Muscle of leg (tissue), 11 donors: ENCODE data around the gene SYPL1. TPM values are rescaled to one million over a fixed set of nuclear protein-coding genes. Genes with fewer than 3 reads are reported as not detected.
"Not testable (repeated sequence)": the region's sequence is repeated elsewhere in the genome, so short reads cannot be mapped to it uniquely, and the experiment has no call there.

Experiments
- DNase-seq: peaks from one replicate; pipeline ENCODE4 v3.0.0; 2013
- H3K27ac ChIP-seq: one replicate; pipeline ENCODE4 v1.5.1; 2013; ENCODE audit warnings: mild to moderate bottlenecking, low read length, control low read depth
- H3K27me3 ChIP-seq: one replicate; pipeline ENCODE4 v1.6.1; 2013; ENCODE audit warnings: low read length; ENCODE audit not compliant: control insufficient read depth, insufficient read depth
- H3K36me3 ChIP-seq: one replicate; pipeline ENCODE4 v1.6.1; 2013; ENCODE audit warnings: low read length; ENCODE audit not compliant: control insufficient read depth, insufficient read depth
- H3K4me1 ChIP-seq: one replicate; pipeline ENCODE4 v1.6.1; 2013; ENCODE audit warnings: low read length; ENCODE audit not compliant: control insufficient read depth, insufficient read depth
- H3K4me3 ChIP-seq: one replicate; pipeline ENCODE4 v1.5.1; 2013; ENCODE audit warnings: low read length, control low read depth
- H3K9me3 ChIP-seq: replicated peaks from 2 replicates; pipeline ENCODE4 v1.6.1; 2013; ENCODE audit warnings: low read depth, low read length; ENCODE audit not compliant: control insufficient read depth
- WGBS: methylation state at CpG from one replicate; pipeline ENCODE4 v1.1.5; 2013; ENCODE audit warnings: missing lambda C conversion rate; ENCODE audit not compliant: insufficient coverage; 5-methylcytosine and 5-hydroxymethylcytosine counted together
- polyA plus RNA-seq, 8 donors: library from polyadenylated mRNA; unstranded; fragments of 120-200 nt; gene quantifications; one replicate each; pipeline versions ENCODE4 v1.2.1 to v1.2.3, GENCODE V29; 2013; ENCODE audit warnings: inconsistent platforms in 1 of 8, low replicate concordance in 1 of 8; ENCODE audit not compliant: insufficient read length in 8 of 8, insufficient read depth in 1 of 8
- total RNA-seq: library from RNA; stranded (reverse); fragments of 120-200 nt; gene quantifications from one replicate; pipeline ENCODE4 v1.2.4, GENCODE V29; 2013

Gene SYPL1
- total and polyA plus RNA-seq, 9 donors, result 31.3 to 69.3 (median 58.4) TPM

DNA sequence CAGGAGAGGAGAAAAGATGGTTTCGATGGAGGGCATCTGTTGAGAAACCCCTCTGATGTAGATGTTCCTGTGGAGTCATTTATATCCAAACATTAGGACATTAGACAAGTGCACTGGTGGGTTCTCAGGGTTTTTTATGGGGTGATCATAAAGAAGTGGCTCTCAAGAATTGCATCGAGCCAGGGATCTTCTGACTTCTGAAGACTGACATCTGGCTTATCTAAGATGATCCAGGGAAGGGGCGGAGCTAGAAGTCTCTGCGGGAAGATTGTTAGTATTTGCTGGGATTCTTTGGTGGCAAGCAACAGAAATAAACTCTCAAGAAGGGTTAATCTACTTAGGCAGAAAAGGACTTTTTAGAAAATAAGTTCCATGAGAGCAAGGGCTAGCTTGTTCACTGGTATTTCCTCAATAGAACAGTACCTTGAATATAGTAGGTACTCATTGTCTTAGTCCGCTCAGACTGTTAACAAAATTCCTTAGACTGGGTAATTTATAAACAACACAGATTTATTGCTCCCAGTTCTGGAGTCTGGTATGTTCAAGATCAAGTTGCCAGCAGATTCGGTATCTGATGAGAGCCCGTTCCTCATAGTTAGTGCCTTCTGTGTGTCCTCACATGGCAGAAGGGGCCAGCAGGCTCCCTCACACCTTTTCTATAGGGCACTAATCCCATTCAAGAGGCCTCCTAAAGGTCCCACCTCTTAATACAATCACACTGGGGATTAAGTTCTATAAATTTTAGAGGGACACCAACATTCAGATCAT lies 28.5 kb upstream of the SYPL1 start:
- peaks cover 3% of the 10 kb centered on the region for H3K9me3 ChIP-seq
- H3K4me1 ChIP-seq, result peaks cover 26% of the 10 kb centered on the region
- no peaks in the 10 kb centered on the region for H3K36me3 ChIP-seq
- 52% methylated on average over 4 of the region's 7 CpGs for WGBS
- DNase-seq, result no peak
- no peaks in the 10 kb centered on the region for H3K27me3 ChIP-seq
- peak overlapping the region; percentile 91 for H3K27ac ChIP-seq
- no peak overlapping the region for H3K4me3 ChIP-seq

DNA sequence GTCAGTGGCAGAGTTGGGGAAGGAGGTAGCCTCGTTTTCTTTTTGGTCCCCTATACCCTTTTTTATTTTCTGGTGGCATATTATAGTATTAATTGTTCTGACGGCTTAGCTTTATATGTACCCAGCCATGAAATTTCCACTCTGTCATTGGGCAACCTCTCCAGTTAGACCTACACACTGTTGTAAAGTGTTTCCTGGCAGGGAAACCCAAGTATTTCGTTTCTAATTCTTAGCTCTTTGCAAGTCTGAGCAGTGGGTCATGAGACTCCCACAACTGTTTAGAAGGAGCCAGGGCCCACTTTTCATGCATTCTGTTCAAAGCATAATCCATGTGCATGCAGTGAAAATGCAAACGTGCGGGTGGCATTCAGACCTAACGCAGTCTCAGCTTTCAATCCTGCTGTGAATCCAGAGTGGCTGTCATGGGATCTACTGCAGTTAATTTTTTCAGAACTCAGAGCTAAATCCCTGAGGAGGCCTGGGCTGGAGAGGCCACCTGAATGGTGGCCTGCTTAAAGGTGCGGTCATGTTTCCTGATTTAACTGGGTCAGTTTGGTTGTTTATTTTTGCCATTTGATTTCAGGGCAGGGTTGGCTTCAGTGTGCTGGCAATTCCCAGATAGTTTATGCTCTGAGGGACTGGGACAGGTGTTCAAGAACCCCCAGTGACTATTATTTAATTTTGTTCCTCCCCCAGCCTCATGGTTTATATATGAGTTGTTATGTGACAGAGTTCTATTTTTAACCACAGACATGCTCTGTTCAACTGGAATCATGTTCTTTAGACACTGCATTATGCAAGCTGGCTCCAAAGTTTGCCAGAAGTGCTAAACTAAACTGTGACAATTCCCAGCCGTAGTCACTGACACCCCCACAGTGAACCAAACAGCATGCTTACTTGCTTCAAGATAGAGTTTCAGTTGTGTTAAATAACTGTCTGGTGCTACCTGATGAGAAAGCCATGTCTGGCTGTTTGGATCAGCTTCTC lies 27.4 kb upstream of the SYPL1 start:
- H3K4me3 ChIP-seq, result no peak overlapping the region
- peaks cover 3% of the 10 kb centered on the region for H3K9me3 ChIP-seq
- H3K27ac ChIP-seq, result peak overlapping the region; percentile 91
- WGBS, result 35% methylated on average over 4 of the region's 8 CpGs
- DNase-seq, result peak; percentile 88
- no peaks in the 10 kb centered on the region for H3K27me3 ChIP-seq
- no peaks in the 10 kb centered on the region for H3K36me3 ChIP-seq
- H3K4me1 ChIP-seq, result peaks cover 26% of the 10 kb centered on the region

DNA sequence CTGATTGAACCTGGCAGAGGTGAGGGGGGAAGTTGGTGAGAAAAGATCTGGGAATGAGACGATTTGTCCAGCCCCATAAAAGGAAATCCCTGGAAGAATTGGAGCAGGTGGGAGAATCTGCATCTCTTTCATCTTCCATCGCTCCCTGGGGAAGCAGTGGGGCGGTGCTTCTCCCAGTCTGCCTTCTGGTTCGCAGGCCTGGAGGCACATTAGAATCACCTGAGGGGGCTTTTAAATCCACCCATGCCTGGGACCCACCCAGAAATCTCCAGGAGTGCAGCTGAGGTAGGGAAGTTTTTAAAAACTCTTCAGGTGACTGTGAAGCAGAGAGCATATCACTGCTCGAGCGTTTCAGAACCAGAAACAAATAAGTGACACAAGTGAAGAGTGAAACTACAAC lies 26.7 kb upstream of the SYPL1 start:
- no peak for DNase-seq
- Histone ChIP-seq H3K4me1 (peaks cover 31% of the 10 kb centered on the region), H3K27ac (peak overlapping the region; percentile 91), H3K9me3 (peaks cover 3% of the 10 kb centered on the region), H3K4me3 (no peak overlapping the region), H3K36me3 (no peaks in the 10 kb centered on the region), H3K27me3 (no peaks in the 10 kb centered on the region)
- 30% methylated on average over 3 of the region's 6 CpGs for WGBS

DNA sequence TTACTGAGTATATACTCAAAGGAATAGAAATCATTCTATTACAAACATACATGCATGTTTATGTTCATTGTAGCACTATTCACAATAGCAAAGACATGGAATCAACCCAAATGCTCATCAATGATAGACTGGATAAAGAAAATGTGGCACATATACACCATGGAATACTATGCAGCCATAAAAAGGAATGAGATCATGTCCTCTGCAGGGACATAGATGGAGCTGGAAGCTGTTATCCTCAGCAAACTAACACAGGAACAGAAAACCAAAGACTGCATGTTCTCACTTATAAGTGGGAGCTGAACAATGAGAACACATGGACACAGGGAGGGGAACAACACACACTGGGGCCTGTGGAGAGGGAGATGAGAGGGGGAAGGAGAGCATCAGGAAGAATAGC lies 26.1 kb upstream of the SYPL1 start:
- H3K4me3 ChIP-seq, H3K27me3 ChIP-seq, H3K36me3 ChIP-seq, DNase-seq, H3K9me3 ChIP-seq, H3K27ac ChIP-seq: not testable (repeated sequence)
- H3K4me1 ChIP-seq, result peaks cover 29% of the 10 kb centered on the region

DNA sequence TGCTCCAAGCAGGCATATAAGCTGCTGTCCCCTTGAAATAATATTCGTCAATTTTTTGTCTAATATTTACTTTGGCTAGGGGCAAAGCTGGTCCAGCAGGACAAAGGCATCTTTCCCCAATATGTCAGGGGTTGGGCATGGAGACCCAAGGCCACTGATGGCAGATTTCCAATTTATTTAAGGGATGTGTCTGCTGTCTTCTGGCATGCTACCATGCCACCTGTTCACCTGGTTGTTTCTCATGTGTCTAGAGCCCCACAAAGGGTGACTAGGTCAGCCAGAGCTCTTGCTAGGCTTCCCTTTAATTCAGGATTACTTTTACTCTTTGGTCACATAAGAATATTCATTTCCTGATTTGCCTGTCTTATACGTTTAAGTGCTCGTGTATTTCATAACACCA lies 22.1 kb upstream of the SYPL1 start:
- DNase-seq, result peak; percentile 28
- H3K4me3 ChIP-seq, result no peak overlapping the region
- H3K27me3 ChIP-seq, result no peaks in the 10 kb centered on the region
- no peaks in the 10 kb centered on the region for H3K9me3 ChIP-seq
- H3K27ac ChIP-seq, result no peak overlapping the region
- 100% methylated on average over 1 of the region's 3 CpGs for WGBS
- no peaks in the 10 kb centered on the region for H3K36me3 ChIP-seq
- H3K4me1 ChIP-seq, result peaks cover 13% of the 10 kb centered on the region

DNA sequence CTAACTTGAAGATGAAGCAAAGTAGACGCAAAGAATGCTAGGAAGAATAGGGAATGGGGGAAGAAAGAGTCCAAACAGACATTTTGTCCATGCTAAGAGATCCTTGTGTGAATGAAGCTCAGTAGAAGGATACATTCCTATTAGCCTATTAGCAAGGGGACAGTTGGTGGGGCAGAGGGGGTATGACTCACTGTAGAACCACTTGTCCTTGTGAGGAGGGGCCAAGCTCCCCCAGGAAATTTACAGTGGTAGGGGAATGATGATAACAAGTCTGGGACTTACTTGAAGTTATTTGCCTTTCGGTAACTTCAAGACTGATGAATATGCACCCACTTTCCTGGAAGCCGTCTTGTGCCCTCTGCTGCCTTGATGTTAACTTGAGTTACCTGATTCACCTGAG lies 17.2 kb upstream of the SYPL1 start:
- Histone ChIP-seq H3K4me1 (peaks cover 6% of the 10 kb centered on the region), H3K36me3 (no peaks in the 10 kb centered on the region), H3K27me3 (no peaks in the 10 kb centered on the region), H3K4me3 (no peak overlapping the region), H3K27ac (no peak overlapping the region), H3K9me3 (no peaks in the 10 kb centered on the region)
- whole genome bisulfite sequencing, result 100% methylated on average over 2 of the region's 3 CpGs
- DNase-seq, result no peak

DNA sequence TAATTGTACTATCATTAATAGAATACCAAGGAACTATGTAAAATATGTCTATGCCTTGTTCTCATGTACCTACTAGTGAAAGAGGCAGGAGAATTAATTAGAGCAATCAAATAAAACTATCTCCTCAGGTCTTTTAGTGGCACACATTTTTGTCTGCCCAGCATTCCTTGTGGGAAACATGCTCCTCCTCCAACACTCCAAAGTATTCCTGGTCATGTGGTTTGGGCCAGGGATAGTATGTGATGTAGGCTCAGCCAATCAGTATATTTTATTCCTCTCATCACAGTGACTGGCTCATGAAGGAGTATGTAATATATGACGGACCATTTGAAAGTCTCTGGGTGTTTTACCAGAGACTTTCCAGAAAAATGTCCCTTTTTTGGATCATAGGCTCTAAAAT lies 16.7 kb upstream of the SYPL1 start:
- peaks cover 1% of the 10 kb centered on the region for H3K4me1 ChIP-seq
- no peaks in the 10 kb centered on the region for H3K27me3 ChIP-seq
- no peaks in the 10 kb centered on the region for H3K9me3 ChIP-seq
- H3K27ac ChIP-seq, result no peak overlapping the region
- 100% methylated on average over 1 of the region's 1 CpG for WGBS
- H3K4me3 ChIP-seq, result no peak overlapping the region
- no peak for DNase-seq
- no peaks in the 10 kb centered on the region for H3K36me3 ChIP-seq

DNA sequence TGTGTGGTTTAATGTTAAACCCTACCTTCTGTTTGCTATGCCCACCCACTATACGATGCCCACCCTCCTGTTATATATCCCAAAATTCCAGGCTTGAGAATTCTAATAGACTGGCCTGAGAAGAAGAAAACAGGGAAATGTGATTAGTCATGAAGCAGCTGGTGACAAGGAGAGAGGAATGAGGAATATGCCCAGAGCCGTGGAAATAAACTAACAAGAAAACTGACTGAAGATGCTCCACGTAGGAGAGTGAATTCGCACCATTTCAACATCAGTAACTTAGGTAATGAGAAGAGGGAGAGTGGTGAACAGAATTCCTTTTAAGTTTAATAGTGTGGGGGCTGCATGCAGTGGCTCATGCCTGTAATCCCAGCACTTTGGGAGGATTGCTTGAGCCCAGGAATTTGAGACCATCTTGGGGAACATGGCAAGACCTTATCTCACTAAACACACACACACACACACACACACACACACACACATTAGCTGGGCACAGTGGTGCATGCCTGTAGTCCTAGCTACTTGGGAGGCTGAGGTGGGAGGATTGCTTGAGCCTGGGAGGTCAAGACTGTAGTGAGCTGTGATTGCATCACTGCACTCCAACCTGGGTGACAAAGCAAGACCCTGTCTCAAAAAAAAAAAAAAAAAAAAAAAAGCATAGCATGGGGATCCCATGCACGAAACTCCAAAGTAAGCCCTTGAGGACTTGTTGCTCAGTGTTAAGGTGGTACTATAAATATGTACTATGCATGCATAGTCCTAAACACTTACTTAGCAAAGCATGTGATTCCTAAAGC lies 16.1 kb upstream of the SYPL1 start:
- Histone ChIP-seq H3K36me3 (no peaks in the 10 kb centered on the region), H3K27me3 (no peaks in the 10 kb centered on the region), H3K27ac (no peak overlapping the region), H3K4me3 (no peak overlapping the region), H3K9me3 (no peaks in the 10 kb centered on the region), H3K4me1 (no peaks in the 10 kb centered on the region)
- DNase-seq, result no peak
- no CpG with 5 or more reads among the region's 5 CpGs for whole genome bisulfite sequencing

DNA sequence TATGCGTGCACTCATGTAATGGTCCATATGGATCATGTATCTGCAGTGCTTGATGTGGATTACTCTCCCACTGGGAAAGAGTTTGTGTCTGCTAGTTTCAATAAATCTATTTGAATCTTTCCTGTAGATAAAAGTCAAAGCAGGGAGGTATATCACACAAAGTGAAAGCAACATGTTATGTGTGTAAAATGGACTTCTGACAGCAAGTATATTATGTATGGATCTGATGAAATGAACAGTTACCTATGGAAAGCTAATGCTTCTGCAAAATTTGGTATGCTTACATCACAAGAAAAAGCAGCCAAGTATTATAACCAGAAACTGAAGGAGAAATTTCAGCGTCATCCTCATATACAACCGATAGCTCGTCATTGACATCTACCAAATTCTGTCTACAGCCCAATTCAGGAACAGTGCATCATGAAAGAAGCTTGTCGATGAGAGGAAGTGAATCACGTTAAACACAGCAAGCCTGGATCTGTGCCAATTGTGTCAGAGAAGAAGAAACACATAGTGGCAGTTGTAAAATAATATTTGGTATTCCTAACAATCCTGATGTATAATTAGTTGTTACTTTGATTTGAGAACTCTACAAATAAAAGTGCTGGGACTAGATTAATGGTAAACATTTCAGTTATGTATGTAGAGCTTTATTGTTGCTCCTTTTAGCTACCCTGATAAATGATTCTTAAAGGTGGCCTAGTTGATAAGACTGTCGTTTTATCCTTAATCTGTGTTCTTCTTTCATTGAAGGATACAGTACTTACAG lies 14.2 kb upstream of the SYPL1 start:
- WGBS, result 17% methylated on average over 2 of the region's 7 CpGs
- Histone ChIP-seq H3K36me3 (no peaks in the 10 kb centered on the region), H3K27me3 (no peaks in the 10 kb centered on the region), H3K4me3 (no peak overlapping the region), H3K9me3 (no peaks in the 10 kb centered on the region), H3K4me1 (no peaks in the 10 kb centered on the region), H3K27ac (no peak overlapping the region)
- peak; percentile 23 for DNase-seq
